ENCODE measurements around the gene PGM2. TPM values are rescaled to one million over a fixed set of nuclear protein-coding genes. Genes with fewer than 3 reads are reported as not detected.
"Not testable (repeated sequence)": the region's sequence is repeated elsewhere in the genome, so short reads cannot be mapped to it uniquely, and the experiment has no call there.

The PGM2 gene
- total RNA-seq, 2 experiments from 2014 or later = 10.7 to 11.8 TPM

- H3K27me3 Mint-ChIP-seq = no peaks in the 10 kb centered on the region
- H3K4me3 ChIP-seq (ENCODE audit: low read length) = no peak overlapping the region
- no peak overlapping the region for H3K27ac ChIP-seq (ENCODE audit: low read depth in 1 of 2, low read length in 2 of 2)
- CTCF ChIA-PET = no interaction called here
- no peaks in the 10 kb centered on the region for H3K36me3 ChIP-seq (ENCODE audit: insufficient read depth, low read length)
- H3K4me1 Mint-ChIP-seq (ENCODE audit: low read depth) = peaks cover 28% of the 10 kb centered on the region
- H3K27ac Mint-ChIP-seq = peak overlapping the region; percentile 85
- POLR2A ChIA-PET = interaction anchor here (0.9 to 1.5 kb wide), 5 partner anchors 27 to 178 kb away, joined by 3 to 8 read pairs (median 5); partner anchors contain the start of genes PGM2 and RELL1
- H3K4me1 ChIP-seq (ENCODE audit: insufficient read depth, low read length) = peaks cover 20% of the 10 kb centered on the region
- DNase-seq (no peak), ATAC-seq (ENCODE audit: poor library complexity) (no peak)
- no peaks in the 10 kb centered on the region for H3K27me3 ChIP-seq (ENCODE audit: control insufficient read depth in 1 of 2, insufficient read depth in 2 of 2, low read length in 2 of 2)
- peak overlapping the region; percentile 43 for H3K4me3 Mint-ChIP-seq
- TF ChIP-seq CTCF (IDR thresholded peaks at IDR 0.05) = no peak
- H3K9me3 Mint-ChIP-seq = no peaks in the 10 kb centered on the region
- H3K36me3 Mint-ChIP-seq (ENCODE audit: low read depth) = no peaks in the 10 kb centered on the region
- intact Hi-C loops (cut with DNase I, micrococcal nuclease) = loop anchor here in 1 of 2 experiments (5.0 kb wide), 1 partner anchor 94 kb away; the partner anchor contains the start of gene RELL1
- no peaks in the 10 kb centered on the region for H3K9me3 ChIP-seq (ENCODE audit: control insufficient read depth in 1 of 2, insufficient read depth in 1 of 2, low read length in 2 of 2)
Observed at GRCh38 chr4:37781131-37781455, 45.4 kb upstream of the PGM2 start.

GRCh38 chr4:37786267-37786666 is 40.2 kb upstream of the PGM2 start:
- H3K27ac ChIP-seq (ENCODE audit: low read depth in 1 of 2, low read length in 2 of 2); H3K36me3 Mint-ChIP-seq (ENCODE audit: low read depth); H3K27me3 Mint-ChIP-seq; POLR2A ChIA-PET; DNase-seq; H3K4me3 ChIP-seq (ENCODE audit: low read length); H3K36me3 ChIP-seq (ENCODE audit: insufficient read depth, low read length); CTCF ChIA-PET; H3K9me3 Mint-ChIP-seq; ATAC-seq (ENCODE audit: poor library complexity); H3K27me3 ChIP-seq (ENCODE audit: control insufficient read depth in 1 of 2, insufficient read depth in 2 of 2, low read length in 2 of 2); H3K27ac Mint-ChIP-seq; intact Hi-C loops (cut with DNase I, micrococcal nuclease); H3K9me3 ChIP-seq (ENCODE audit: control insufficient read depth in 1 of 2, insufficient read depth in 1 of 2, low read length in 2 of 2); H3K4me3 Mint-ChIP-seq; H3K4me1 Mint-ChIP-seq (ENCODE audit: low read depth); H3K4me1 ChIP-seq (ENCODE audit: insufficient read depth, low read length): not testable (repeated sequence)

GRCh38 chr4:37787883-37788460 is 38.5 kb upstream of the PGM2 start:
- CTCF ChIA-PET = interaction anchor here (1.3 kb wide), 1 partner anchor 247 kb away, joined by 3 read pairs; no protein-coding TSS in a partner anchor
- H3K27ac ChIP-seq (ENCODE audit: low read depth in 1 of 2, low read length in 2 of 2); H3K9me3 Mint-ChIP-seq; H3K4me3 ChIP-seq (ENCODE audit: low read length); H3K36me3 Mint-ChIP-seq (ENCODE audit: low read depth); H3K9me3 ChIP-seq (ENCODE audit: control insufficient read depth in 1 of 2, insufficient read depth in 1 of 2, low read length in 2 of 2); POLR2A ChIA-PET; H3K27ac Mint-ChIP-seq; DNase-seq; intact Hi-C loops (cut with DNase I, micrococcal nuclease); H3K4me1 Mint-ChIP-seq (ENCODE audit: low read depth); H3K4me1 ChIP-seq (ENCODE audit: insufficient read depth, low read length); H3K4me3 Mint-ChIP-seq; H3K27me3 Mint-ChIP-seq; H3K27me3 ChIP-seq (ENCODE audit: control insufficient read depth in 1 of 2, insufficient read depth in 2 of 2, low read length in 2 of 2); ATAC-seq (ENCODE audit: poor library complexity); H3K36me3 ChIP-seq (ENCODE audit: insufficient read depth, low read length): not testable (repeated sequence)

- H3K9me3 Mint-ChIP-seq = peaks cover 7% of the 10 kb centered on the region
- CTCF ChIA-PET = interaction anchor here (1.3 kb wide), 1 partner anchor 246 kb away, joined by 3 read pairs; no protein-coding TSS in a partner anchor
Observed at GRCh38 chr4:37788819-37789218, 37.7 kb upstream of the PGM2 start.

More at GRCh38 chr4:37788819-37789218, 37.7 kb upstream of the PGM2 start:
- POLR2A ChIA-PET = no interaction called here
- H3K27ac ChIP-seq (ENCODE audit: low read depth in 1 of 2, low read length in 2 of 2) = no peak overlapping the region
- no peak for DNase-seq
- no peaks in the 10 kb centered on the region for H3K27me3 ChIP-seq (ENCODE audit: control insufficient read depth in 1 of 2, insufficient read depth in 2 of 2, low read length in 2 of 2)
- Mint-ChIP-seq H3K4me1 (ENCODE audit: low read depth) (no peaks in the 10 kb centered on the region), H3K36me3 (ENCODE audit: low read depth) (no peaks in the 10 kb centered on the region), H3K4me3 (no peak overlapping the region), H3K27ac (no peak overlapping the region), H3K27me3 (no peaks in the 10 kb centered on the region)
- no peak overlapping the region for H3K4me3 ChIP-seq (ENCODE audit: low read length)
- ATAC-seq (ENCODE audit: poor library complexity) = no peak
- no peaks in the 10 kb centered on the region for H3K36me3 ChIP-seq (ENCODE audit: insufficient read depth, low read length)
- intact Hi-C loops (cut with DNase I, micrococcal nuclease) = no loop called here
- H3K4me1 ChIP-seq (ENCODE audit: insufficient read depth, low read length) = no peaks in the 10 kb centered on the region
- no peak for TF ChIP-seq CTCF (IDR thresholded peaks at IDR 0.05)
- no peaks in the 10 kb centered on the region for H3K9me3 ChIP-seq (ENCODE audit: control insufficient read depth in 1 of 2, insufficient read depth in 1 of 2, low read length in 2 of 2)

Data from CD4-positive, alpha-beta T cell (primary cell).